Trophoblast cell (in vitro differentiated cells and primary cell): ENCODE data around the gene CERKL.

Source experiments
- DNase-seq, 2 donors: peaks; one replicate each; pipeline ENCODE4 v3.0.0-alpha.2; 2016
- H2AFZ ChIP-seq: 2 replicates; pipeline ENCODE4 v1.6.1; 2013; ENCODE audit warnings: low read length, moderate library complexity, mild to moderate bottlenecking; ENCODE audit not compliant: insufficient read depth, poor library complexity
- H2AK5ac ChIP-seq: 2 replicates; pipeline ENCODE4 v1.6.1; 2013; ENCODE audit warnings: mild to moderate bottlenecking, low read length
- H2BK120ac ChIP-seq: 2 replicates; pipeline ENCODE4 v1.6.1; 2013; ENCODE audit warnings: low read length, mild to moderate bottlenecking, moderate library complexity; ENCODE audit not compliant: insufficient read depth, poor library complexity
- H2BK12ac ChIP-seq: 2 replicates; pipeline ENCODE4 v1.6.1; 2013; ENCODE audit warnings: mild to moderate bottlenecking, low read length, moderate library complexity
- H2BK5ac ChIP-seq: 2 replicates; pipeline ENCODE4 v1.6.1; 2013; ENCODE audit warnings: low read length, low read depth, moderate library complexity, mild to moderate bottlenecking; ENCODE audit not compliant: poor library complexity
- H3K14ac ChIP-seq: 2 replicates; pipeline ENCODE4 v1.6.1; 2013; ENCODE audit warnings: mild to moderate bottlenecking, low read length
- H3K18ac ChIP-seq: 2 replicates; pipeline ENCODE4 v1.6.1; 2013; ENCODE audit warnings: mild to moderate bottlenecking, low read length
- H3K23ac ChIP-seq: 2 replicates; pipeline ENCODE4 v1.6.1; 2013; ENCODE audit warnings: low read length
- H3K27ac ChIP-seq: 2 replicates; pipeline ENCODE4 v1.5.1; 2013; ENCODE audit warnings: low read depth, mild to moderate bottlenecking, inconsistent platforms, low read length, moderate library complexity
- H3K27me3 ChIP-seq: 2 replicates; pipeline ENCODE4 v1.6.1; 2013; ENCODE audit warnings: inconsistent platforms, mild to moderate bottlenecking, low read length, moderate library complexity; ENCODE audit not compliant: insufficient read depth
- H3K36me3 ChIP-seq, 2 experiments: 1 replicate in 1 of 2; 2 replicates in 1 of 2; pipeline ENCODE4 v1.6.1; 2013; ENCODE audit warnings: low read length in 2 of 2, mild to moderate bottlenecking in 2 of 2, moderate library complexity in 1 of 2; ENCODE audit not compliant: insufficient read depth in 2 of 2, control insufficient read depth in 1 of 2
- H3K4ac ChIP-seq: 2 replicates; pipeline ENCODE4 v1.6.1; 2013; ENCODE audit warnings: low read depth, mild to moderate bottlenecking, low read length, moderate library complexity
- H3K4me1 ChIP-seq, 2 experiments: 1 replicate in 1 of 2; 2 replicates in 1 of 2; pipeline ENCODE4 v1.6.1; 2013; ENCODE audit warnings: low read length in 2 of 2, mild to moderate bottlenecking in 2 of 2, moderate library complexity in 1 of 2; ENCODE audit not compliant: insufficient read depth in 2 of 2, control insufficient read depth in 1 of 2
- H3K4me2 ChIP-seq: 2 replicates; pipeline ENCODE4 v1.6.1; 2013; ENCODE audit warnings: inconsistent platforms, mild to moderate bottlenecking, low read length, moderate library complexity
- H3K4me3 ChIP-seq: 2 replicates; pipeline ENCODE4 v1.5.1; 2013; ENCODE audit warnings: mild to moderate bottlenecking, low read depth, low read length, inconsistent platforms
- H3K79me1 ChIP-seq: one replicate; pipeline ENCODE4 v1.6.1; 2013; ENCODE audit warnings: low read length
- H3K79me2 ChIP-seq: 2 replicates; pipeline ENCODE4 v1.6.1; 2013; ENCODE audit warnings: low read length, mild to moderate bottlenecking; ENCODE audit not compliant: control insufficient read depth, insufficient read depth, poor library complexity
- H3K9ac ChIP-seq: 2 replicates; pipeline ENCODE4 v1.6.1; 2013; ENCODE audit warnings: mild to moderate bottlenecking, low read length
- H3K9me3 ChIP-seq: 2 replicates; pipeline ENCODE4 v1.6.1; 2013; ENCODE audit warnings: low read depth, mild to moderate bottlenecking, control low read depth, inconsistent platforms, low read length; ENCODE audit not compliant: insufficient read depth
- H4K12ac ChIP-seq: 2 replicates; pipeline ENCODE4 v1.6.1; 2013; ENCODE audit warnings: low read depth, mild to moderate bottlenecking, low read length, moderate library complexity
- H4K8ac ChIP-seq: 2 replicates; pipeline ENCODE4 v1.6.1; 2013; ENCODE audit warnings: low read depth, mild to moderate bottlenecking, low read length, moderate library complexity
- H4K91ac ChIP-seq: one replicate; pipeline ENCODE4 v1.6.1; 2013; ENCODE audit warnings: low read depth, mild to moderate bottlenecking, low read length, moderate library complexity
- WGBS: extraction: QIAGEN DNeasy Blood & Tissue Kit; methylation state at CpG from one replicate; pipeline ENCODE4 v1.1.7; 2013; ENCODE audit warnings: missing lambda C conversion rate; ENCODE audit not compliant: insufficient read length, insufficient coverage; ENCODE audit errors: extremely low coverage; 5-methylcytosine and 5-hydroxymethylcytosine counted together

The CERKL gene

DNA sequence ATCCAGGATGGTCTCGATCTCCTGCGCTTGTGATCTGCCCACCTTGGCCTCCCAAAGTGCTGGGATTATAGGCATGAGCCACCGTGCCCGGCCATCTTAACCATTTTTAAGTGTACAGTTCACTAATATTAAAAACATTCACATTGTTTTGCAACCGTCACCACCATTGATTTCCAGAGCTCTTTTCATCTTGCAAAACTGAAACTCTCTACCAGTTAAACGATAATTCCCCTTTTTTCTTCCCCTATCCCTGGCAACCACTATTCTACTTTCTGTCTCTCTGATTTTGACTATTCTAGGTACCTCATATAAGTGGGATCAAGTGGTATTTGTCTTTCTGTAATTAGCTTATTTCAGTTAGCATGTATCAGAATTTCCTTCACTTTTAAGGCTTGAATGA lies 40.2 kb upstream of the CERKL start:
- no peaks in the 10 kb centered on the region for H3K27me3 ChIP-seq
- no CpG with 5 or more reads among the region's 6 CpGs for WGBS
- H3K4me3 ChIP-seq = no peak overlapping the region

GRCh38 chr2:181694271-181694670 lies 37.4 kb upstream of the CERKL start:
- H3K18ac ChIP-seq = no peak overlapping the region
- H3K14ac ChIP-seq = no peak overlapping the region
- no peak overlapping the region for H3K4ac ChIP-seq
- no peaks in the 10 kb centered on the region for H3K4me1 ChIP-seq
- no peak overlapping the region for H3K4me2 ChIP-seq
- no peaks in the 10 kb centered on the region for H3K27me3 ChIP-seq
- no peak overlapping the region for H3K23ac ChIP-seq
- no peak overlapping the region for H2AFZ ChIP-seq
- H2BK120ac ChIP-seq = no peak overlapping the region
- no peak overlapping the region for H2AK5ac ChIP-seq
- DNase-seq = no peak
- no CpG with 5 or more reads among the region's 17 CpGs for WGBS
- H3K9ac ChIP-seq = no peak overlapping the region
- no peaks in the 10 kb centered on the region for H3K79me1 ChIP-seq
- H2BK12ac ChIP-seq = no peak overlapping the region
- no peak overlapping the region for H2BK5ac ChIP-seq
- no peak overlapping the region for H4K91ac ChIP-seq
- H4K8ac ChIP-seq = no peak overlapping the region
- H3K27ac ChIP-seq = no peak overlapping the region
- H3K79me2 ChIP-seq = no peaks in the 10 kb centered on the region
- H3K36me3 ChIP-seq = no peaks in the 10 kb centered on the region
- no peak overlapping the region for H4K12ac ChIP-seq
- no peak overlapping the region for H3K4me3 ChIP-seq
- no peaks in the 10 kb centered on the region for H3K9me3 ChIP-seq

More for the DNA sequence above, 40.2 kb upstream of the CERKL start:
- Histone ChIP-seq H3K9ac (no peak overlapping the region), H4K8ac (no peak overlapping the region), H4K12ac (no peak overlapping the region), H3K79me1 (no peaks in the 10 kb centered on the region), H3K79me2 (no peaks in the 10 kb centered on the region), H4K91ac (no peak overlapping the region), H3K4me1 (no peaks in the 10 kb centered on the region), H3K23ac (no peak overlapping the region), H2BK5ac (no peak overlapping the region), H3K27ac (no peak overlapping the region), H3K14ac (no peak overlapping the region), H3K18ac (no peak overlapping the region), H2BK120ac (no peak overlapping the region), H3K36me3 (no peaks in the 10 kb centered on the region), H3K9me3 (no peaks in the 10 kb centered on the region), H3K4ac (no peak overlapping the region), H2AFZ (no peak overlapping the region), H3K4me2 (no peak overlapping the region), H2AK5ac (no peak overlapping the region), H2BK12ac (no peak overlapping the region)
- DNase-seq = no peak

DNA sequence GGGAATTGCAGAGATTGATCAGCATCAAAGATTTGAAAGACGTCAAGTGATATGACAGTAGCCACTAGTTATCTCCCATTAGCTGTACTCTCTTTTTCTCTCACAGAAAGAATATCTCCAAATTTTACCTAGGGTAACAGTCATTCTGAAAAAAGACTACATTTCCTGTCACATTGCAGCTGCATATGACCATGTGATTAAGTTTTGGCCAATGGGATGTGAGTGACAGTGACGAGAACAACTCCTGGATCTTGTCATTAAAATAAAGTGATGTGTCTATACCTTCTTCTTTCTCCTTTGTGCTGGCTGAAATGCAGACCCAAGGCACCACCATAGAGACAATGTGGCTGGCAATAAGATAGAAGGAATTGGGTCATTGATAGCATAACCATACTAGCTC lies 34.0 kb upstream of the CERKL start:
- no peaks in the 10 kb centered on the region for H3K36me3 ChIP-seq
- no peak overlapping the region for H3K4me2 ChIP-seq
- no CpG with 5 or more reads among the region's 2 CpGs for WGBS
- no peaks in the 10 kb centered on the region for H3K4me1 ChIP-seq
- no peaks in the 10 kb centered on the region for H3K27me3 ChIP-seq
- no peaks in the 10 kb centered on the region for H3K79me1 ChIP-seq
- no peak overlapping the region for H2BK120ac ChIP-seq
- no peak overlapping the region for H3K18ac ChIP-seq
- no peak overlapping the region for H3K27ac ChIP-seq
- H2BK5ac ChIP-seq = no peak overlapping the region
- no peak overlapping the region for H3K4ac ChIP-seq
- no peak overlapping the region for H4K8ac ChIP-seq
- no peak overlapping the region for H3K14ac ChIP-seq
- no peak overlapping the region for H4K12ac ChIP-seq
- DNase-seq = no peak
- no peak overlapping the region for H2AK5ac ChIP-seq
- no peak overlapping the region for H2AFZ ChIP-seq
- no peak overlapping the region for H2BK12ac ChIP-seq
- H4K91ac ChIP-seq = no peak overlapping the region
- H3K23ac ChIP-seq = no peak overlapping the region
- H3K4me3 ChIP-seq = no peak overlapping the region
- no peaks in the 10 kb centered on the region for H3K9me3 ChIP-seq
- H3K9ac ChIP-seq = no peak overlapping the region
- no peaks in the 10 kb centered on the region for H3K79me2 ChIP-seq

DNA sequence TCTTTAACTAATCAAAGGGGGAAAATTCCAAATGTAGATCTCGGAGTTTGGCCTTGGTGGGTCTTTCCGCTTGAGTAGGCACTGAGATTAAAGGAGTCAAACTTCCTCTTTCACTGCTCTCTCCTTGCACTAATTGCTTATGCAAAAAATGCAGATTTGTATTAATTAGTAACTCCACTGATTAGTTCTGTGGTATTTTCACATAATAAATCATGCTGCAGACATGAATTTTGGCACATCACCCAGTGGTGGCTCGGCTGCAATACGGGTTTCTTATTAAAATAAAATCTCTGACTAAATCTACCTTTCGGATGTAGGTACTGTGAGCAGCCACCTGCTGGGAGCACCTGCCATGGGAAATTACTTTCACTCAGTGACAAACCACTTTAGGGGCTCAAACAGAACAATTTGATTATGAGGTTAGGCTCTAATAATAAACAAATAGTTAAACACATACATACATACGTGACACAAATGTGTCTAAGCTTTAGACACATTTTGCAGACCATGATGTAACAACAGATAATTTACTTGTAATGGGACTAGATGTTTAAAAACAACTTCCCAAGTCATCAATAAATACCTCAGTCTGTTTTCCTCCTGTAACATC lies 29.8 kb upstream of the CERKL start:
- no peak overlapping the region for H3K4me3 ChIP-seq
- no peak overlapping the region for H3K9ac ChIP-seq
- H4K8ac ChIP-seq = no peak overlapping the region
- no peak overlapping the region for H3K27ac ChIP-seq
- no peak overlapping the region for H3K4ac ChIP-seq
- H3K9me3 ChIP-seq = no peaks in the 10 kb centered on the region
- no peak overlapping the region for H3K4me2 ChIP-seq
- no peak overlapping the region for H3K14ac ChIP-seq
- no CpG with 5 or more reads among the region's 6 CpGs for WGBS
- H4K12ac ChIP-seq = no peak overlapping the region
- H3K18ac ChIP-seq = no peak overlapping the region
- no peak overlapping the region for H3K23ac ChIP-seq
- H2BK120ac ChIP-seq = no peak overlapping the region
- no peak overlapping the region for H2AFZ ChIP-seq
- no peaks in the 10 kb centered on the region for H3K79me2 ChIP-seq
- DNase-seq = no peak
- no peak overlapping the region for H4K91ac ChIP-seq
- no peak overlapping the region for H2BK5ac ChIP-seq
- peaks cover 18% of the 10 kb centered on the region for H3K27me3 ChIP-seq
- no peaks in the 10 kb centered on the region for H3K36me3 ChIP-seq
- no peak overlapping the region for H2BK12ac ChIP-seq
- H2AK5ac ChIP-seq = no peak overlapping the region
- H3K4me1 ChIP-seq = peaks cover 15 to 24% of the 10 kb centered on the region in 2 experiments
- H3K79me1 ChIP-seq = peaks cover 5% of the 10 kb centered on the region
